Neural progenitor cell (in vitro differentiated cells): Measurements from ENCODE around the gene TSPOAP1. TPM values are rescaled to one million over a fixed set of nuclear protein-coding genes. Genes with fewer than 3 reads are reported as not detected.

ENCODE experiments used
- DNase-seq: peaks from one replicate; pipeline ENCODE4 v3.0.0-alpha.2; 2016; ENCODE audit warnings: low spot score
- H2AFZ ChIP-seq: fragments of 200-600 bp; sonication (generic); replicated peaks from 2 replicates; pipeline ENCODE4 v1.6.1; 2016; ENCODE audit warnings: antibody characterized with exemption
- H3F3A ChIP-seq: fragments of 200-600 bp; sonication (generic); 2 replicates; pipeline ENCODE4 v1.6.1; 2016; ENCODE audit warnings: antibody characterized with exemption, low read depth
- H3K27ac ChIP-seq: fragments of 200-600 bp; sonication (generic); 2 replicates; pipeline ENCODE4 v1.5.1; 2016; ENCODE audit warnings: mild to moderate bottlenecking
- H3K27me3 ChIP-seq: fragments of 200-600 bp; sonication (generic); 2 replicates; pipeline ENCODE4 v1.6.1; 2016; ENCODE audit warnings: mild to moderate bottlenecking, moderate library complexity
- H3K36me3 ChIP-seq: fragments of 200-600 bp; sonication (generic); 2 replicates; pipeline ENCODE4 v1.5.1; 2016
- H3K4me1 ChIP-seq: fragments of 200-600 bp; sonication (generic); 2 replicates; pipeline ENCODE4 v1.6.1; 2016; ENCODE audit warnings: mixed run types
- H3K4me2 ChIP-seq: fragments of 200-600 bp; sonication (generic); 2 replicates; pipeline ENCODE4 v1.6.1; 2016
- H3K4me3 ChIP-seq: fragments of 200-600 bp; sonication (generic); 2 replicates; pipeline ENCODE4 v1.5.1; 2016
- H3K79me2 ChIP-seq: fragments of 200-600 bp; sonication (generic); 2 replicates; pipeline ENCODE4 v1.6.1; 2016; ENCODE audit warnings: low read depth
- H3K9ac ChIP-seq: fragments of 200-600 bp; sonication (generic); 2 replicates; pipeline ENCODE4 v1.6.1; 2016
- H3K9me3 ChIP-seq: fragments of 200-600 bp; sonication (generic); 2 replicates; pipeline ENCODE4 v1.5.1; 2016; ENCODE audit warnings: low read depth
- H4K20me1 ChIP-seq: fragments of 200-600 bp; sonication (generic); 2 replicates; pipeline ENCODE4 v1.6.1; 2016; ENCODE audit warnings: low read depth
- H3K27ac Mint-ChIP-seq: 3 replicates; pipeline ENCODE4 v1.8.0; 2021; ENCODE audit warnings: mixed read lengths
- H3K27me3 Mint-ChIP-seq: 2 replicates; pipeline ENCODE4 v1.8.0; 2022; ENCODE audit warnings: low read depth, mild to moderate bottlenecking, inconsistent platforms, moderate library complexity, mixed read lengths; ENCODE audit not compliant: insufficient read depth
- H3K36me3 Mint-ChIP-seq: 3 replicates; pipeline ENCODE4 v1.8.0; 2021; ENCODE audit warnings: mixed read lengths
- H3K4me1 Mint-ChIP-seq: 3 replicates; pipeline ENCODE4 v1.8.0; 2021; ENCODE audit warnings: mixed read lengths
- H3K4me3 Mint-ChIP-seq: 3 replicates; pipeline ENCODE4 v1.8.0; 2021; ENCODE audit warnings: mild to moderate bottlenecking, moderate library complexity, mixed read lengths
- H3K9me3 Mint-ChIP-seq: 3 replicates; pipeline ENCODE4 v1.8.0; 2020; ENCODE audit warnings: mixed read lengths
- EZH2 ChIP-seq: fragments of 200-600 bp; sonication (generic); IDR thresholded peaks from 2 replicates; pipeline ENCODE4 v1.6.1; 2017; ENCODE audit warnings: antibody characterized with exemption, mild to moderate bottlenecking, moderate library complexity
- EZH2phosphoT487 ChIP-seq: fragments of 200-600 bp; sonication (generic); IDR thresholded peaks from 2 replicates; pipeline ENCODE4 v1.6.1; 2017; ENCODE audit warnings: antibody characterized with exemption
- total RNA-seq: library from RNA; depleted of rRNA; stranded (reverse); fragments of >200 nt; gene quantifications from 2 replicates; pipeline ENCODE4 v1.2.3, GENCODE V29; 2015; ENCODE audit warnings: low replicate concordance
- TF ChIP-seq, protein P1 (sequence below): fragments of 200-600 bp; sonication (generic); IDR thresholded peaks from 2 replicates; pipeline ENCODE4 v1.5.1; 2017; ENCODE audit warnings: antibody characterized with exemption, mild to moderate bottlenecking

The TSPOAP1 gene
- total RNA-seq, 1 donor from 2014 or later, result 13.8 TPM

DNA sequence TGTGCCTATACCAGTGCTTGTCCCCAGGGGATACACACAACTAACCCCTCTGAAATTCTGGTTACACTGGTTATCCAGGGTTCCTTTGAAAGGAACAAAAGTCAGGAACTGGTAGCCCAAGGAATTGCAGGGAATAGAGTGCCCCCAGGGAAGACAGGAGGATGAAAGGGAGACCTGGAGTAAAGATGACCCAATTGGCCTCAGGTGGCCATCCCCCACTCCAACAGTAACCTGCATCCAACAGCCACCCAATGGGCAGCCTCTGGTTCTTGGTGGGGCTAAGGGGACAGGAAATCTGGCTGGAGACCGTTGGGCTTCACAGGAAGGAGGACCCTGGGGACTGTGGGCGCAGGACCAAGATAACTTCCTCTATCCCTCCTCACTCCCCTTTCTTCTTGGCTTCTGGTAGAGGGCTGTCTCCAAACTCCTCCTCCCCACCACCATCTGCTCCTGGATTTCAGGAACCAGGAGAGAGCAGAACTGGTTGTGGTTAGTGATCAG is 47.0 kb downstream of the TSPOAP1 start:
- Histone ChIP-seq H3K4me1 (peaks cover 13% of the 10 kb centered on the region), H3K27me3 (peaks cover 5% of the 10 kb centered on the region), H3K36me3 (no peaks in the 10 kb centered on the region), H3K4me3 (no peak overlapping the region), H2AFZ (no peak overlapping the region), H3K79me2 (no peaks in the 10 kb centered on the region), H3K27ac (no peak overlapping the region), H3K9ac (no peak overlapping the region), H3K4me2 (no peak overlapping the region), H3K9me3 (no peaks in the 10 kb centered on the region), H4K20me1 (no peaks in the 10 kb centered on the region), H3F3A (no peaks in the 10 kb centered on the region)
- TF ChIP-seq EZH2phosphoT487, result no peak
- TF ChIP-seq, protein P1, sequence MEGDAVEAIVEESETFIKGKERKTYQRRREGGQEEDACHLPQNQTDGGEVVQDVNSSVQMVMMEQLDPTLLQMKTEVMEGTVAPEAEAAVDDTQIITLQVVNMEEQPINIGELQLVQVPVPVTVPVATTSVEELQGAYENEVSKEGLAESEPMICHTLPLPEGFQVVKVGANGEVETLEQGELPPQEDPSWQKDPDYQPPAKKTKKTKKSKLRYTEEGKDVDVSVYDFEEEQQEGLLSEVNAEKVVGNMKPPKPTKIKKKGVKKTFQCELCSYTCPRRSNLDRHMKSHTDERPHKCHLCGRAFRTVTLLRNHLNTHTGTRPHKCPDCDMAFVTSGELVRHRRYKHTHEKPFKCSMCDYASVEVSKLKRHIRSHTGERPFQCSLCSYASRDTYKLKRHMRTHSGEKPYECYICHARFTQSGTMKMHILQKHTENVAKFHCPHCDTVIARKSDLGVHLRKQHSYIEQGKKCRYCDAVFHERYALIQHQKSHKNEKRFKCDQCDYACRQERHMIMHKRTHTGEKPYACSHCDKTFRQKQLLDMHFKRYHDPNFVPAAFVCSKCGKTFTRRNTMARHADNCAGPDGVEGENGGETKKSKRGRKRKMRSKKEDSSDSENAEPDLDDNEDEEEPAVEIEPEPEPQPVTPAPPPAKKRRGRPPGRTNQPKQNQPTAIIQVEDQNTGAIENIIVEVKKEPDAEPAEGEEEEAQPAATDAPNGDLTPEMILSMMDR, result no peak
- no peak for TF ChIP-seq EZH2
- Mint-ChIP-seq H3K9me3 (no peaks in the 10 kb centered on the region), H3K4me3 (no peak overlapping the region), H3K27me3 (peaks cover 2% of the 10 kb centered on the region), H3K4me1 (peaks cover 9% of the 10 kb centered on the region), H3K36me3 (no peaks in the 10 kb centered on the region), H3K27ac (no peak overlapping the region)
- DNase-seq, result no peak

DNA sequence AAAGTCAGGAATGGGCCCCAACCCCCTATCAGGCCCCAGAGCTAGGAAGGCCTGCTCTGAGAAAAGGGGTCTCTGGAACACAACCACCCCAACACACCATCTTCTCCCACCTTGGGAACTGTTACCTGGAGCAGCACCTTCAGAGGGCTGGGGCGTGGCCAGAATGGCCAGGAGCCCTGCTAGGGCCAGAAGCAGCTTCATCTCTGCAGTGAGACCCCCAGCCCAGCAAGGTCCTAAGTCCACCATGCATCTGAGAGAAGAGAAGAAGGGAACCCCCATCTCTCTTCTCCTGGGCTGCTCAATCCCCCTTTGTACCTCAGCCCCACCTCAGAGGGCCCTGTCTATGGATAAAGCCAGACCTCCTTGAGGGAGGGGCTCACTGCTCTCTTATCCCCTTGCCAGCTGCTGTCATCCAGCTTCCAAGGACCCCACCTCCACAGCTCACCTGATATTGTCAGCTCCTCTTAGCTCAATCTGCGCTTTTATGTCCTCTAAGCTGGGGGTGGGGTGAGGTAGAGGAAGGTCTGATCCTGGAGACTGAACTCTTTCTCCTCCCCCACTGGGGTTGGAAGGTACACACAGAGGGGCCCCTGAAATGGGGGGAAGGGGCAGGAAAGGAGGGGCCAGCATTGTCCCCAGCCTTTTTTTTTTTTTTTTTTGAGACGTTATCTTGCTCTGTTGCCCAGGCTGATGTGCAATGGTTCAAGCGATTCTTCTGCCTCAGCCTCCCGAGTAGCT is 47.9 kb downstream of the TSPOAP1 start, which contains the start of gene MPO:
Gene MPO (minus strand): TSS at position 456 of the 738 bp plus-strand sequence. CDS start 177 bp downstream, at position 279.
- Histone ChIP-seq H3K4me2 (no peak within 1 kb of the TSS), H2AFZ (no peak within 1 kb of the TSS), H3K9ac (no peak within 1 kb of the TSS), H4K20me1 (no peaks in the 10 kb centered on the region), H3K4me3 (no peak within 1 kb of the TSS), H3K9me3 (no peaks in the 10 kb centered on the region), H3K79me2 (no peaks in the 10 kb centered on the region), H3K4me1 (peaks cover 13% of the 10 kb centered on the region), H3K36me3 (no peaks in the 10 kb centered on the region), H3K27ac (no peak within 1 kb of the TSS), H3F3A (no peaks in the 10 kb centered on the region), H3K27me3 (peaks cover 5% of the 10 kb centered on the region)
- no peaks in the 10 kb centered on the region for H3K36me3 Mint-ChIP-seq
- H3K27me3 Mint-ChIP-seq, result peaks cover 2% of the 10 kb centered on the region
- DNase-seq, result no peak
- no peak within 1 kb of the TSS for H3K4me3 Mint-ChIP-seq
- TF ChIP-seq EZH2phosphoT487 (no peak), EZH2 (no peak)
- TF ChIP-seq, protein P1, result no peak
- peaks cover 9% of the 10 kb centered on the region for H3K4me1 Mint-ChIP-seq
- no peaks in the 10 kb centered on the region for H3K9me3 Mint-ChIP-seq
- no peak within 1 kb of the TSS for H3K27ac Mint-ChIP-seq

DNA sequence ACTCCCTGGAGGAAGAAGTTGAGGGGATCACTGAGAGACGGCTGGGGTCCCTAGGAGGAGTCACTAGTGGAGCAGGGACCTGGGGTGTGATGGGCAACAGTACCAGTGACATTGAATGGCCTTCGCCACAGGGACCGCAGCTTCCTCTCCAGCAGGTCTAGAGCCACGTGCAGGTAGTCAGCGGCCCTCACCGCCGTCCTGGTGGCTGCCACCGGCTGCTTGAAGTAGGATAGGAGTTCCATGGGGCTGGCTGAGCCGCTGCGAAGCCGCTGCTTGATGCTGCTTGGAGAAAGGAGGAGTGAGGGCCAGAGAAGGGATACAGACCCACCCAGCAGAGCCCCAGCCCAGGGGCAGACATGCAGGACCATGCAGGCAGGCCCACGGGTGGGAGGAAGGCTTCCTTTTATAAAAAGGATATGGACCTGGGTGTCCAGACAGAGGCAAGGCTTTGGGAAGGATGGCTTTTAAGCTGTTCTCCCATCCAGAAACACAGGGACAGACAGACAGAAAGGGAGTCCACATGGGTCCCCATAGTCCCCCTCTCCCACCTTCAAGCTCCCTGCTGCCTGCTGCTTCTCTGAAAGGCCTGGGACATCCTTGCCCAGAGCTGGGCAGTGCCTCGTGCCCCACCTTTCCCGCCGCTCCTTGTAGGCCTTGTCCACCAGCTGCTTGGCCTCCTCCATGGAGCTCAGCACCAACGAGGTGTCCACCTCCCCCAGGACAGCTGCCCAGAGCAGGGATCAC is 48.7 kb downstream of the TSPOAP1 start:
- no peak overlapping the region for H3K27ac ChIP-seq
- H3K27ac Mint-ChIP-seq, result no peak overlapping the region
- TF ChIP-seq, protein P1, result no peak
- TF ChIP-seq EZH2phosphoT487, result no peak
- no peak for TF ChIP-seq EZH2
- no peaks in the 10 kb centered on the region for H3K79me2 ChIP-seq
- no peak overlapping the region for H3K4me3 ChIP-seq
- H3K36me3 ChIP-seq, result no peaks in the 10 kb centered on the region
- H2AFZ ChIP-seq, result no peak overlapping the region
- no peak for DNase-seq
- H3K4me1 ChIP-seq, result peaks cover 9% of the 10 kb centered on the region
- peaks cover 9% of the 10 kb centered on the region for H3K4me1 Mint-ChIP-seq
- H3K4me3 Mint-ChIP-seq, result no peak overlapping the region
- no peaks in the 10 kb centered on the region for H3F3A ChIP-seq
- H3K4me2 ChIP-seq, result no peak overlapping the region
- no peaks in the 10 kb centered on the region for H3K9me3 Mint-ChIP-seq
- no peak overlapping the region for H3K9ac ChIP-seq
- no peaks in the 10 kb centered on the region for H4K20me1 ChIP-seq
- peaks cover 5% of the 10 kb centered on the region for H3K27me3 ChIP-seq
- H3K27me3 Mint-ChIP-seq, result peaks cover 2% of the 10 kb centered on the region
- no peaks in the 10 kb centered on the region for H3K36me3 Mint-ChIP-seq
- H3K9me3 ChIP-seq, result no peaks in the 10 kb centered on the region
